Measurements from ENCODE around the gene ALOX15.

Gene ALOX15

GRCh38 chr17:4674685-4674998 is 33.2 kb upstream of the ALOX15 start:
- Histone ChIP-seq H3K4me3 (no peak overlapping the region), H3K9me3 (ENCODE audit: low read depth, low read length) (no peaks in the 10 kb centered on the region), H3K36me3 (ENCODE audit: insufficient read depth, low read length) (peaks cover 87% of the 10 kb centered on the region), H3K27ac (no peak overlapping the region), H3K9ac (ENCODE audit: insufficient read length) (no peak overlapping the region)
- DNase-seq (ENCODE audit: low read depth, low spot score), result no peak
- no peak for TF ChIP-seq POLR2AphosphoS5 (IDR thresholded peaks at IDR 0.05; ENCODE audit: borderline replicate concordance, low read depth, low read length)
- TF ChIP-seq FOXP2 (optimal IDR thresholded peaks at IDR 0.05; ENCODE audit: control extremely low read depth, extremely low read length, insufficient read depth), result no peak
- no peak for TF ChIP-seq EZH2 (IDR thresholded peaks at IDR 0.05)

DNA sequence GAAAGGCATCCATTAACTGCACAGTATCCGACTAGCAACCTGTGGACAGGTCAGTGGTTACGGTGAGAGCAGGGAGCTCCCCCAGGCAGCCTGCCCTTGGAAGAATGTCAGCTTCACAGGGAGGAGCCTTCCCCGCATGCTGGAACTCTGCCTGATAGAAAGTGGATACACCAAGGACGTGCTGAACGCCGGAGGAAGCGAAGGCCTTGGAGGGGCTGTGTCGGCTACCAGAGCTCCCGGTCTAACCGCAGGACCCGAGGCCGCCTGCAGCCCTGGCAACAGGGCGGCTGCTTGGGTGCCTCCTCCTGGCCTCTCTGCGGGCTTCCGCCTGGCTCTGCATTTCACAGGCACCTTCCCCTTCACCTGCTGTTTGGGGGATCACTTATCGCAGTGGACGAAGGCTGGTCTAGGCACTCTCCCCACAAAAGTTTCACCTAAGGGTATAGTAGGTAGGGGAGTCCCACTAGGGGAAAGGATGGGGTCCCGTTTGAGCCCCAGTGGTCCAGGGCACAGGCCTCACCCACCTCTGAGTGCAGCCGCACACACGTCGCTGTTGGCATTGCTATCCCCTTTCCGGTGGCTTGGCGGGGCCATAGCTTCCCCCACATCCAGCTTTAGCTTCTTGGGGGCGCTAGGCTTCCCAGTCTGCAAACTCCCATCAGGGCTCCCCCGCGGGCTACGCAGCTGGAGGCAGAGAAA is 32.7 kb upstream of the ALOX15 start:
- no peak for TF ChIP-seq FOXP2 (optimal IDR thresholded peaks at IDR 0.05; ENCODE audit: control extremely low read depth, extremely low read length, insufficient read depth)
- no peak for TF ChIP-seq POLR2AphosphoS5 (IDR thresholded peaks at IDR 0.05; ENCODE audit: borderline replicate concordance, low read depth, low read length)
- no peak for TF ChIP-seq EZH2 (IDR thresholded peaks at IDR 0.05)
- H3K4me3 ChIP-seq, result no peak overlapping the region
- peaks cover 83% of the 10 kb centered on the region for H3K36me3 ChIP-seq (ENCODE audit: insufficient read depth, low read length)
- no peak for DNase-seq (ENCODE audit: low read depth, low spot score)
- H3K27ac ChIP-seq, result no peak overlapping the region
- H3K9ac ChIP-seq (ENCODE audit: insufficient read length), result no peak overlapping the region
- no peaks in the 10 kb centered on the region for H3K9me3 ChIP-seq (ENCODE audit: low read depth, low read length)

DNA sequence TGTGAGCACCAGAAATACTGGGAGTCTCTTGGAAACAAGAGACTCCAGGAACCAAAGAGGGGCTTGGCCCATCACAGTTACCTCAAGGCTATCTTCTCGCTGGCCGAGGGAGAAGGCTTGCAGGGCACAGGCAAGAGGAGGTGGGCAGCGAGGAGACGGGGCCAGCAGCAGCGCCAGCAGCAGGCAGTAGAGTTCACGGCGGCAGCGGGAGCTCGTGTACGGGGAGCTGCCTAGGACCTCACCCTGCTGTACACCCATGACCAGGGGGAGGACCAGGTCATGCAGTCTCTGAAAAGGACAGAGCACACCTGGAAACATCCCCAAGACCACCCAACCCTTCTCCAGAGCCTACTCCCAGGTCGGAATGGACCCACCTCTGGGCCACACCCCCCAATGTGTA is 31.7 kb upstream of the ALOX15 start:
- TF ChIP-seq POLR2AphosphoS5 (IDR thresholded peaks at IDR 0.05; ENCODE audit: borderline replicate concordance, low read depth, low read length), result no peak
- TF ChIP-seq FOXP2 (optimal IDR thresholded peaks at IDR 0.05; ENCODE audit: control extremely low read depth, extremely low read length, insufficient read depth), result no peak
- TF ChIP-seq EZH2 (IDR thresholded peaks at IDR 0.05), result no peak
- Histone ChIP-seq H3K27ac (no peak overlapping the region), H3K9ac (ENCODE audit: insufficient read length) (no peak overlapping the region), H3K4me3 (no peak overlapping the region), H3K36me3 (ENCODE audit: insufficient read depth, low read length) (peaks cover 73% of the 10 kb centered on the region), H3K9me3 (ENCODE audit: low read depth, low read length) (no peaks in the 10 kb centered on the region)
- no peak for DNase-seq (ENCODE audit: low read depth, low spot score)

GRCh38 chr17:4672751-4673150 is 31.3 kb upstream of the ALOX15 start:
- no peak for TF ChIP-seq EZH2 (IDR thresholded peaks at IDR 0.05)
- no peak for TF ChIP-seq POLR2AphosphoS5 (IDR thresholded peaks at IDR 0.05; ENCODE audit: borderline replicate concordance, low read depth, low read length)
- no peak for TF ChIP-seq FOXP2 (optimal IDR thresholded peaks at IDR 0.05; ENCODE audit: control extremely low read depth, extremely low read length, insufficient read depth)
- Histone ChIP-seq H3K27ac (no peak overlapping the region), H3K4me3 (no peak overlapping the region), H3K36me3 (ENCODE audit: insufficient read depth, low read length) (peaks cover 72% of the 10 kb centered on the region), H3K9me3 (ENCODE audit: low read depth, low read length) (no peaks in the 10 kb centered on the region), H3K9ac (ENCODE audit: insufficient read length) (no peak overlapping the region)
- no peak for DNase-seq (ENCODE audit: low read depth, low spot score)

- Histone ChIP-seq H3K36me3 (ENCODE audit: insufficient read depth, low read length) (peaks cover 66% of the 10 kb centered on the region), H3K4me3 (no peak overlapping the region), H3K9ac (ENCODE audit: insufficient read length) (no peak overlapping the region), H3K27ac (no peak overlapping the region), H3K9me3 (ENCODE audit: low read depth, low read length) (no peaks in the 10 kb centered on the region)
- DNase-seq (ENCODE audit: low read depth, low spot score), result no peak
- TF ChIP-seq EZH2 (IDR thresholded peaks at IDR 0.05), result no peak
- TF ChIP-seq FOXP2 (optimal IDR thresholded peaks at IDR 0.05; ENCODE audit: control extremely low read depth, extremely low read length, insufficient read depth), result no peak
- TF ChIP-seq POLR2AphosphoS5 (IDR thresholded peaks at IDR 0.05; ENCODE audit: borderline replicate concordance, low read depth, low read length), result no peak
Measured at GRCh38 chr17:4672055-4672630, 30.7 kb upstream of the ALOX15 start.

DNA sequence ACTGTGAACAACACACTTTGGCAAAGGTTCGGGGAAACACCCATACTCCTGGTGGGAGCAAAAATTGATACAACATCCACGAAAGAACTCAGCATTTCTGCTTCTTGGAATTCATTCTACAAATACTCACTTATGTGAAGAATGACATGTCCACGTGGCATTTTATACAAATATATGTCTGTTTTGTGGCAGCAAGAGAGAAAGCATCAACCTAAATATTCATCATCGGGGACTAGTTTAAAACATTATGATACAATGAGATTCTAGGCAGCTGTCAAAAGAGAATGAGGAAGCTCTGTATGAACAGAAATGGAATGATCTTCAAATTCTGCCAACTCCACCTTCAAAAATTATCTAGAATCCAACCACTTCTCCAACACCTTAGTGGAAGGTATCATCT is 25.7 kb upstream of the ALOX15 start:
- no peak for TF ChIP-seq POLR2AphosphoS5 (IDR thresholded peaks at IDR 0.05; ENCODE audit: borderline replicate concordance, low read depth, low read length)
- TF ChIP-seq FOXP2 (optimal IDR thresholded peaks at IDR 0.05; ENCODE audit: control extremely low read depth, extremely low read length, insufficient read depth), result no peak
- no peak for TF ChIP-seq EZH2 (IDR thresholded peaks at IDR 0.05)
- H3K4me3 ChIP-seq, result no peak overlapping the region
- H3K9me3 ChIP-seq (ENCODE audit: low read depth, low read length), result no peaks in the 10 kb centered on the region
- DNase-seq (ENCODE audit: low read depth, low spot score), result no peak
- peaks cover 21% of the 10 kb centered on the region; the same call in 1 of the 2 replicates for H3K36me3 ChIP-seq (ENCODE audit: insufficient read depth, low read length)
- no peak overlapping the region for H3K9ac ChIP-seq (ENCODE audit: insufficient read length)
- no peak overlapping the region for H3K27ac ChIP-seq

DNA sequence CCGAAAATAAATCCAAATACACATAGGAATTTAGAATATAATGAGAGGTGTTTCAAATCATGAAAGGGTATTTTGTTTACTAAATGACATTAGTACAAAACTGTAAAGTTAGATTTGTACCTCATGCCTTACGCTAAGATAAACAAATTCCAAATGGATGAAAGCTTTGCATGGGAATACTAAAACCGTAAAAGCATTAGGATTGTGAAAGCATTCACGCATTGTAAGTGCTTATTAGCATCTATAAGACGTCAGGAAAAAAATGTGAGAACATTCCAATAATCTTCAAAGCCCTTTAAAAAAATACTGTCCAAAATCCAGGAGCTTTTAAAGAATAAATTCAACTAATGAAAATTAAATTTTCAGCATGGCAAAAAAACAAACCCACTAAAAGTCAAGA is 24.8 kb upstream of the ALOX15 start:
- H3K36me3 ChIP-seq (ENCODE audit: insufficient read depth, low read length), result peaks cover 12% of the 10 kb centered on the region; the same call in 1 of the 2 replicates
- no peak for DNase-seq (ENCODE audit: low read depth, low spot score)
- no peak overlapping the region for H3K4me3 ChIP-seq
- no peak overlapping the region for H3K27ac ChIP-seq
- TF ChIP-seq EZH2 (IDR thresholded peaks at IDR 0.05), result no peak
- no peak for TF ChIP-seq POLR2AphosphoS5 (IDR thresholded peaks at IDR 0.05; ENCODE audit: borderline replicate concordance, low read depth, low read length)
- TF ChIP-seq FOXP2 (optimal IDR thresholded peaks at IDR 0.05; ENCODE audit: control extremely low read depth, extremely low read length, insufficient read depth), result no peak
- H3K9ac ChIP-seq (ENCODE audit: insufficient read length), result no peak overlapping the region
- no peaks in the 10 kb centered on the region for H3K9me3 ChIP-seq (ENCODE audit: low read depth, low read length)

GRCh38 chr17:4665027-4665426 is 23.5 kb upstream of the ALOX15 start:
- H3K4me3 ChIP-seq, result no peak overlapping the region
- no peaks in the 10 kb centered on the region for H3K9me3 ChIP-seq (ENCODE audit: low read depth, low read length)
- H3K9ac ChIP-seq (ENCODE audit: insufficient read length), result no peak overlapping the region
- no peak overlapping the region for H3K27ac ChIP-seq
- TF ChIP-seq FOXP2 (optimal IDR thresholded peaks at IDR 0.05; ENCODE audit: control extremely low read depth, extremely low read length, insufficient read depth), result no peak
- no peak for TF ChIP-seq POLR2AphosphoS5 (IDR thresholded peaks at IDR 0.05; ENCODE audit: borderline replicate concordance, low read depth, low read length)
- no peak for TF ChIP-seq EZH2 (IDR thresholded peaks at IDR 0.05)
- H3K36me3 ChIP-seq (ENCODE audit: insufficient read depth, low read length), result peaks cover 3% of the 10 kb centered on the region; the same call in 1 of the 2 replicates
- no peak for DNase-seq (ENCODE audit: low read depth, low spot score)

All from SK-N-MC (cell line).